ENCODE measurements around the gene PBRM1.

Gene PBRM1

DNA sequence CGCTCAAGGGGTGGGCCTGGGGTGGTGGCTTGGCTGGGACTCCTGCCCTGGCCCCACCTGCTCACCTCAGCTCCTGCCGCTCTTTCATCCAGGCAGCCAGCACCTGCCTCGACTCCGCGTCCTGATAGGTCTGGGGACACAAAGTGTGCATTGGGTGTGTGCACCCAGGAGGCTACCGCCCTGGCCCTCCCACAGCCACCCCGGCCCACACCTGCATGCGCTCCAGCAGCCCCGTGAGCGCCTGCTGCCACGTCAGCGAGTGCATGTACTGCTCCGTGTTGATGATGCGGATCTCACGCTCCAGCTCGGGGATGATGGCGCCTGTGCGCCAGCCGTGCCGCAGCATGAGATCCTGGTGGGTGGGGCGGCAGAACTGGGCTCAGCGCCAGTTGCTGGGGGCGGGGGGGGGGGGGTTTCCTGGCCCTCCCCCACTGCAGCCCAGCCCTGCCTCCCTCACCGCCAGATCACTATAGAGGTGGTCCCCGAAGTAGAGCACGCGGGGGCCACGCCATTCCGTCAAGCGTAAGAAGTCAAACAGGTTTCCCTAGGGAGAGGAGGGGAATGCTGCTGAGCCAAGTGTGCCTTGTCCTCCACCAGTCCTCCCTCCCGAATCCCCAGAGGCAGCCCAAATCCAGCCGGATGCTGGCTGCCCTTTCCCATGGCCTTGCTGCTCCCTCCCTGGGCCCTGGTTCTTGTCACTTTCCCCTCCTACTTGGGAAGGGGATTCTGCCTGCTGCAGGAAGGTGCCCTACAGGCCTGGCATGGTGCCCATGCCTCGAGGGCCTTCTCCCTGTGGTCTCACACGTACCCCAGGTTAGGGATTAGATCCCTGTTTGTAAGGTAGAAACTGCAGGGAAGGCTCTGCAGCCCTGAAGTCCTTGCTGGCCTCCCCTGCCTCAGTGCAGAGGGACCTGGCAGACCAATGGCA is 160.7 kb downstream of the PBRM1 start:
- peak overlapping the region; percentile 18; the same call in 1 of the 2 replicates for H3K27ac ChIP-seq
- TF ChIP-seq, protein P1, sequence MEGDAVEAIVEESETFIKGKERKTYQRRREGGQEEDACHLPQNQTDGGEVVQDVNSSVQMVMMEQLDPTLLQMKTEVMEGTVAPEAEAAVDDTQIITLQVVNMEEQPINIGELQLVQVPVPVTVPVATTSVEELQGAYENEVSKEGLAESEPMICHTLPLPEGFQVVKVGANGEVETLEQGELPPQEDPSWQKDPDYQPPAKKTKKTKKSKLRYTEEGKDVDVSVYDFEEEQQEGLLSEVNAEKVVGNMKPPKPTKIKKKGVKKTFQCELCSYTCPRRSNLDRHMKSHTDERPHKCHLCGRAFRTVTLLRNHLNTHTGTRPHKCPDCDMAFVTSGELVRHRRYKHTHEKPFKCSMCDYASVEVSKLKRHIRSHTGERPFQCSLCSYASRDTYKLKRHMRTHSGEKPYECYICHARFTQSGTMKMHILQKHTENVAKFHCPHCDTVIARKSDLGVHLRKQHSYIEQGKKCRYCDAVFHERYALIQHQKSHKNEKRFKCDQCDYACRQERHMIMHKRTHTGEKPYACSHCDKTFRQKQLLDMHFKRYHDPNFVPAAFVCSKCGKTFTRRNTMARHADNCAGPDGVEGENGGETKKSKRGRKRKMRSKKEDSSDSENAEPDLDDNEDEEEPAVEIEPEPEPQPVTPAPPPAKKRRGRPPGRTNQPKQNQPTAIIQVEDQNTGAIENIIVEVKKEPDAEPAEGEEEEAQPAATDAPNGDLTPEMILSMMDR (conservative IDR thresholded peaks at IDR 0.05): no peak

GRCh38 chr3:52524258-52524751 is 161.4 kb downstream of the PBRM1 start:
- TF ChIP-seq, protein P1 (conservative IDR thresholded peaks at IDR 0.05): no peak
- no peak overlapping the region for H3K27ac ChIP-seq

- H3K27ac ChIP-seq: no peak overlapping the region
- TF ChIP-seq, protein P1 (conservative IDR thresholded peaks at IDR 0.05): no peak
These were observed 162.1 kb downstream of the PBRM1 start for GRCh38 chr3:52523386-52524257.

- no peak overlapping the region for H3K27ac ChIP-seq
- TF ChIP-seq, protein P1 (conservative IDR thresholded peaks at IDR 0.05): no peak
These were observed 163.0 kb downstream of the PBRM1 start for GRCh38 chr3:52522651-52523251.

GRCh38 chr3:52521881-52522650 is 163.6 kb downstream of the PBRM1 start:
- TF ChIP-seq, protein P1 (conservative IDR thresholded peaks at IDR 0.05): no peak
- H3K27ac ChIP-seq: no peak overlapping the region

- no peak overlapping the region for H3K27ac ChIP-seq
- TF ChIP-seq, protein P1 (conservative IDR thresholded peaks at IDR 0.05): no peak
These were observed 164.3 kb downstream of the PBRM1 start for GRCh38 chr3:52521488-52521824.
